ENCODE results near the gene DGCR8. TPM values are rescaled to one million over a fixed set of nuclear protein-coding genes. Genes with fewer than 3 reads are reported as not detected.

DGCR8 gene
- total RNA-seq, 1 donor from 2014 or later: 35.5 TPM

GRCh38 chr22:20054485-20054884 is 25.6 kb upstream of the DGCR8 start:
- no peaks in the 10 kb centered on the region for H3K27me3 ChIP-seq

GRCh38 chr22:20055144-20055543 is 24.9 kb upstream of the DGCR8 start:
- Histone ChIP-seq H3K36me3 (peaks cover 68% of the 10 kb centered on the region), H3K4me1 (no peaks in the 10 kb centered on the region), H3K27me3 (no peaks in the 10 kb centered on the region), H3K9me3 (no peaks in the 10 kb centered on the region), H3K4me3 (no peak overlapping the region), H3K27ac (no peak overlapping the region)
- intact Hi-C loops (cut with DNase I): no loop called here
- DNase-seq: no peak
- ATAC-seq: no peak
- TF ChIP-seq CTCF (IDR thresholded peaks at IDR 0.05): no peak

More at GRCh38 chr22:20054485-20054884, 25.6 kb upstream of the DGCR8 start:
- intact Hi-C loops (cut with DNase I): no loop called here
- no peaks in the 10 kb centered on the region for H3K4me1 ChIP-seq
- TF ChIP-seq CTCF (IDR thresholded peaks at IDR 0.05): no peak
- H3K36me3 ChIP-seq: peaks cover 75% of the 10 kb centered on the region
- H3K27ac ChIP-seq: no peak overlapping the region
- no peaks in the 10 kb centered on the region for H3K9me3 ChIP-seq
- no peak overlapping the region for H3K4me3 ChIP-seq
- DNase-seq: no peak
- ATAC-seq: no peak

- Histone ChIP-seq H3K27me3 (no peaks in the 10 kb centered on the region), H3K27ac (no peak overlapping the region), H3K9me3 (no peaks in the 10 kb centered on the region), H3K4me1 (no peaks in the 10 kb centered on the region), H3K36me3 (peaks cover 68% of the 10 kb centered on the region), H3K4me3 (no peak overlapping the region)
- intact Hi-C loops (cut with DNase I): no loop called here
- no peak for TF ChIP-seq CTCF (IDR thresholded peaks at IDR 0.05)
- no peak for DNase-seq
- no peak for ATAC-seq
Observed at GRCh38 chr22:20055654-20056053, 24.4 kb upstream of the DGCR8 start.

GRCh38 chr22:20056161-20056560 is 23.9 kb upstream of the DGCR8 start:
- H3K27ac ChIP-seq: no peak overlapping the region
- DNase-seq (no peak), ATAC-seq (no peak)
- peaks cover 70% of the 10 kb centered on the region for H3K36me3 ChIP-seq
- no peak overlapping the region for H3K4me3 ChIP-seq
- H3K4me1 ChIP-seq: no peaks in the 10 kb centered on the region
- no peaks in the 10 kb centered on the region for H3K27me3 ChIP-seq
- no peaks in the 10 kb centered on the region for H3K9me3 ChIP-seq
- TF ChIP-seq CTCF (IDR thresholded peaks at IDR 0.05): no peak
- intact Hi-C loops (cut with DNase I): no loop called here

- Histone ChIP-seq H3K36me3 (peaks cover 72% of the 10 kb centered on the region), H3K9me3 (no peaks in the 10 kb centered on the region), H3K27ac (no peak overlapping the region), H3K4me1 (no peaks in the 10 kb centered on the region), H3K27me3 (no peaks in the 10 kb centered on the region), H3K4me3 (no peak overlapping the region)
- no peak for DNase-seq
- ATAC-seq: no peak
- TF ChIP-seq CTCF (IDR thresholded peaks at IDR 0.05): no peak
- intact Hi-C loops (cut with DNase I): no loop called here
Observed at GRCh38 chr22:20056696-20057386, 23.2 kb upstream of the DGCR8 start.
